HG02981 (cell line): ENCODE results near the gene TLL1.

Source experiments
- ATAC-seq: cut with Tn5 transposase; IDR thresholded peaks from one replicate; pipeline ENCODE4 v1.9.1; 2021; ENCODE audit warnings: mild to moderate bottlenecking, moderate library complexity; ENCODE audit not compliant: unreplicated experiment

The TLL1 gene

DNA sequence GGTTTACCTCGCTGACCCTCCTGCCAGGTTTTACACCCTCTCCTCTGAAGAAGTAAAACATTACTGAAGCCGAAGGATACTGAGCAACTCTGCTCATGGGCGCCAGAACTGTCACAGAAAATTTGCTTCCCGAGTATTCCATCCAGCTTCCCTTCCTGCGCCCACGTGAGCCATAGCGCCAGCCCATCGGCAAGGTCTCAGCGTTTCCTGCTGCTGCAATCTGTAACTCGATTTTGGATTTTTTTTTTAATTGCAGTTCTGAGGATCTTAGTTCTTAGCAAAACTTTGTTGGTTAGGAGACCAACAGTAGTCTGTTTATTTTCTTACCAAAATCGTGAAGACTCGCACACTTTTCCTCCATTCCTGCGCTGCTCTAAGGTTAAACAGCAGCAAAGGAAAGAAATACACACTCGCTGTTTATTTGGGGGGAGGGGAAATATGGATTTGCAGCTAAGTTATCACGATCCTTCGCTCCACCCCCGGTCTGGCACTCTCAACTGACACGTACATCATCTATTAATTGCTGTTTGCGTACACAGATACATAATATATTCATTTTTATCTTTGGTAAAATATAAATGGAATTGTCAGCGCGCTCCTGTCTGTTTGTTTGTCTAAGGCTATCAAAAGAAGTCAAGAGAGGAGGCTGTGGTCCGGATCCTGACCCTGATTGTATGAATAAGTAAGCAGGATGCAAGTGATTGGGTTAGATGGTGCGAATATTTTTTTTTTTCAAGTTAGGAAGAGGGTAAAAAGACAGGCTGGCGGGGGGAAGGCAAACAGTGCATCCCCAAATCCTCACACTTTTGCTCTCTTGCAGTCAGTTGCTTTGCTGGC lies at the start of gene TLL1:
Gene TLL1, plus strand, starts transcription at position 777 of the 837 bp plus-strand sequence. CDS start 668 bp downstream, outside the sequence.
- no peak for ATAC-seq

DNA sequence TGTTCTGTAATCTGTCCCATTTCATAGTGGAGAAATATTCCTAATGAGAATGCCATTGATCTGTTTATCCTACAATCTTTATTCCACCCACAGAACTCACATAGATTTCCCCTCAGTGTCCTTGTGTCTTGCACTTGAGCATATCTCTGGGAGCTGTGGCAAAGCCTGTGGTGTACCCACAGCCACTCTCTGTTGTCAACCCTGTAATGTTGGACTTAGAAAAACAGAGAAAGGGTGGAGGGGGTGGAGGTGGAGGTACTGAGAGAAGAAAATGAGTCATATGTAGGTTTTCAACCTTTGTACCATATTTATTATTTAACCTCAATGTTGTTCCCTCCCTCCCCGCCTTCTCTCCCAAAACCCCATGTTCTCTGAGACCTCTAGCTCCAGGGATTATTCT lies 46.9 kb upstream of the TLL1 start:
- ATAC-seq, result no peak

GRCh38 chr4:165827018-165827417 lies 46.0 kb upstream of the TLL1 start:
- ATAC-seq, result no peak

DNA sequence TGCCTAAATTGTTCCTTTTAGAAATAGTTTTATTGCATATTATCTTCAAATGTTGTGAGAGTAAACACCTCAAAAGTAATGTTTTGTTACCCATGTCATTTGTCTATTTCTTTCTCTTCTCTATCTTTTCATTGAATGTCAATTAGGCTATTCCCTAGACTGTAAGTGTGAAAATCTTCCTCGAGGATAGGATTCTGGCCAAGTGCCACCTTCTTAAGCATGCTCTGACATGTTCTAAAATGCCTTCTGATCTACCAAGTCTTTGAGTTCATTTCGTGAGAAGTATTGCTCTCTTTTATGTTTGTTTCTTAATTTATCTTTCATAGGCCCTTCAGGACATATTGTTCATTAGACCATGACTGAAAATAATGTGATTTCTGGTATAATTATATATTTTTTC lies 44.1 kb upstream of the TLL1 start:
- no peak for ATAC-seq

GRCh38 chr4:165834116-165834515 lies 38.9 kb upstream of the TLL1 start:
- no peak for ATAC-seq

- ATAC-seq, result no peak
Measured at GRCh38 chr4:165838575-165838974, 34.5 kb upstream of the TLL1 start.

DNA sequence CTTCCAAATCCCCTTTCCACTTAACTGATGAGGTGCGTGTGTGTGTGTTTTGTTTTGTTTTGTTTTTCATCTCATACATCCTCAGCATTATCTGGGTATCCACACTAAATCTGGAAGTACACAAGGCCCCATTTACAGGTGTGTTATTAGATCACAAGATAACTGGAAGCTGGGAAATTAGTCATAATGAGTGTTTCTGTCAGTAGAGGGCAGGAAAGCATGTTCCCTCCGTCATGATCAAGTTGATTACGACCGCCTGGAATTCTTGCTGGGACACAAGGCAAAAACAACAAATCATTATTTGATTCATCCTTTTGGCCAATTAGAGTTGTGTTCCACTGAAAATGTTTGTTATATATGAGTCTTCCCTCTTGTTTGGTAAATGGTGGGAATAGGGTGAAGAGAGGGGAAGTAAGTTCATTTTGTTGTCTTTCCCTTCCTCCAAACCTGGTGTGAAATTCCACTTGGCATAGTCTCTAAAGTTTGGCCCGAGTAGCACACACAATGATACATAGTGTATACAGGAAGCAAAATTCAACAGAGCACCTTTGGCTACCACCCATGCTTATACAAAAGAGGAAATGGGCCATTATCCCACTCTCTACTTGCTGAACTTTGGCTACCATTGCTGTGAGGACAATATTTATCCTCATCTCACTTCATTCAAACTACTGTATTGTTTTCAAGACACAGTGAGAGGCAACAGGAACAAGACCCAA lies 33.3 kb upstream of the TLL1 start:
- no peak for ATAC-seq

DNA sequence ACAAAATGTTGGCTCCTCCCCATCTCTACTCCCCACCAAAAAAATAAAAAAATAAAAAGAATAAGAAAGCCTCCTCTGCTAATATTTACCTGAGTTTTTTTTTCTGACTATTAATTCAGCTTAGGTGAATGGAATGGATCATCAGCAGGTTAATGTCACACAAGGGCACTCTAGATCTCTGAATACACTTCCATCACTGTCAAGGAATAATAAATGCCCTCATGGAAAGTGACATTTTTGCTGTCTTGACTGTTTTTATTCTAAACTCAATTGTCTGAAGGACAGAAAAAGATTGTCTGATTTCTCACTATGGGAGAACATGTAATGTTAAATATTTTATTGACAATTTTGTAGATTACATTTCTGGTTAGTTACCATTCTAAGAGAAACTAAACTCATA lies 30.4 kb upstream of the TLL1 start:
- ATAC-seq, result no peak

- ATAC-seq, result no peak
Measured at GRCh38 chr4:165844161-165844560, 28.9 kb upstream of the TLL1 start.

DNA sequence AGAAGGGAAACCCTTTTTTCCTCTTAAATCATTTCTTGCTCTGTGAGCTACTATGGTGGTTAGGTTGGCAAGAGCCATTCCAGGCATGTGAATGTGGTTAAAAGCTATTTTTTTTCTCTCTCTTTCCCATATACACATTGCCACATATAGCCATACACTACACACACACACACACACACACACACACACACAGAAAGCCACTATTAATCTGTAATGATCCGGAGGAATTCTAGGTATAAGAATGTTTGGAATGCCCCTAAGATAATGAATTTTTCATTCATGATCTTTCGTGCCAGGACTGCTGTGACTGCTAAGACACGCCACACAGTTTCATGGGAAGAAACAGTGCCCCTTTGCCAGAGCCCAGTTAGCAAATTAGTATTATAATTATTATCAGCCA lies 21.8 kb upstream of the TLL1 start:
- no peak for ATAC-seq

GRCh38 chr4:165855191-165855590 lies 17.8 kb upstream of the TLL1 start:
- ATAC-seq, result no peak

- no peak for ATAC-seq
Measured at GRCh38 chr4:165861363-165861762, 11.7 kb upstream of the TLL1 start.

DNA sequence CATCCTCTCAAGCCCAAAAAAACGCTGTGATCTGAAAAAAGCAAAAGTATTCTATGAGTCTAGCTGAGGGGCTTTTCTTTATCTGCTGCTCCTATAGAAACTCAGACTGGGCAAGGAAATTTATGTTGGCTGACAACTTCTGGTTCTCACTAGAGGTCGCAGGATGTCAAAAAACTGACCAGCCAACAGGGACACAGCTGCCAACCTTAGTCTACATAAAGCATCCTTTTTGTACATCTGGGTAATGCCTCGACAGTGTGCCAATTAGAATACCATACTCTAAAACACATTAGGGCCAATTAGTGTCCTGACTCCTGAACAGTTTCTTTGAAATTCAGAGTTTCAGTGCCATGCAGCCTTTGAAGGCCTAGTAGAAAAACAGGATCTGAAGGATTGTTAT lies 8.8 kb upstream of the TLL1 start:
- no peak for ATAC-seq

GRCh38 chr4:165866019-165866650 lies 6.9 kb upstream of the TLL1 start:
- ATAC-seq, result no peak

DNA sequence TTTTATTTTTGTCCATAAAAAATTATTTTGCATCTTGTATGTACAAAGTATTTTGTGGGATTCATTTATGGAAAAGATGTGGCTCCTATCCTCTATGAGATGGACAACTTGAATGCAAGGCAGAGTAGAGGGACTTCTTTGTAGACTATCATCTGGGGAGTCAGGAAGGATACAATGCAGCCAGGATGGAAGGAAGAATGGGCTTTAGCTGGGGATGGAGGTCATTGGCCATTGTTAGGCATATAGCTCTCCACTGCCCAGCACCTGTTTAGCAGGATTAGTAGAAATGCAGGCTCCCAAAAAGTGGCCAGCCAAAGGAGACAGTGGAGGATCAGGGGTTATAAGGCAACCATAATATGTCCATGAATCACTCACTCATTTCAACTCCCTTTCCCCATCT lies 5.1 kb upstream of the TLL1 start:
- ATAC-seq, result no peak

DNA sequence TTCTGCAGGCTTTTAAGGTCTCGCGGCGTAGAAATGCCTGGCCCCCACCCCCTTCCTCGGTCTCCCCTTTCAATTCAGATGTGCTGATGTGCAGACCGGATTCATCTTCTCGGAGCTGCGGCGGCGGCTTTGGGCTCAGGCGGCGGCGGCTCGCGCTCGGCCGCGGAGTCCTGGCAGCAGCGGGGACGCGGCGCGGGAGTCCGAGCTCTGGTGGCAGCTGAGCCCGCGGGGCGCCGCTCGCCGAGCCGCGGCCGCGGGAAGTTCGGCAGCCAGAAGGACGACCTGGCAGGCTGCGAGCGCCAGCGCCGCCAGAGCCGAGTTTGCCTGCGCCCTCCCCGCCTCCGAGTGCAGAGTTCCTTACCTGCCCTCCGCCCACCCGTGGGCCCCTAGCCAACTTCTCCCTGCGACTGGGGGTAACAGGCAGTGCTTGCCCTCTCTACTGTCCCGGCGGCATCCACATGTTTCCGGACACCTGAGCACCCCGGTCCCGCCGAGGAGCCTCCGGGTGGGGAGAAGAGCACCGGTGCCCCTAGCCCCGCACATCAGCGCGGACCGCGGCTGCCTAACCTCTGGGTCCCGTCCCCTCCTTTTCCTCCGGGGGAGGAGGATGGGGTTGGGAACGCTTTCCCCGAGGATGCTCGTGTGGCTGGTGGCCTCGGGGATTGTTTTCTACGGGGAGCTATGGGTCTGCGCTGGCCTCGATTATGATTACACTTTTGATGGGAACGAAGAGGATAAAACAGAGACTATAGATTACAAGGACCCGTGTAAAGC lies 448 bp downstream of the TLL1 start:
- no peak for ATAC-seq

DNA sequence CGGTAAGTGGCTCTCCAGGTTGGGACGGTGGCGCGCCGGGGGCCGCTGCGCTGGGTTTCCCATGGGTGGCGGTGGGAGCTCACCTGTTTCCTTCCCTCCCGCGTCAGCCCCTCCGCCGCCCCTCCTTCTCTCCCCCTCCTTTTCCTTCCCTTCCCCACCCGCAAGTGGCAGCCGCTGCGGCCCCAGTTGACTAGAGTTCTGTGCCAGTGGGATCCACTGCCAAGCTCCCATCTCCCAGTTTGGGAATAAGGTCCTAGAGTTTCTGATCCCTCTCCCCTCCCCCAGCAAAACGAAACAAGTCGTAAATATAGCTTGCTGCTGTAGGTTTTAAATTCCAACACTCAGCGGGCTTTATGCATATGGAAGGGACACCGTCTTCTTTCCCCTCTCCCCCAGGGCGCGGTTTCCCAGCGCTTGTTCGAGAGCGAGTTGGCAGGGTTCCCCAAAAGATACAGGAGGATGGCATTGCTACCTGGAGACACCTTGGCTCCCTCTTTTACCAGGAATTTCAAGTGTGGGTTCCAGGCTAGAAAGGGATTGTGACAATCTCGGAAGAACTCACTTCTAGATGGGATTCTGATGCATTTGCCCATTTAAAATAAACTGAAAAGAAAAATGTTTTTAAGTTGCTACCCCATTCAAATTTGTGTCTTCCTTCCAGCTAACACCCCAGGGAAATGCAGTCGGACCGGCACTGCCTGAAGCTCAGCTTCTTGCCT lies 1.2 kb downstream of the TLL1 start:
- ATAC-seq, result no peak

- ATAC-seq, result no peak
Measured at GRCh38 chr4:165874791-165875371, 1.8 kb downstream of the TLL1 start.

GRCh38 chr4:165875446-165875845 lies 2.4 kb downstream of the TLL1 start:
- no peak for ATAC-seq

DNA sequence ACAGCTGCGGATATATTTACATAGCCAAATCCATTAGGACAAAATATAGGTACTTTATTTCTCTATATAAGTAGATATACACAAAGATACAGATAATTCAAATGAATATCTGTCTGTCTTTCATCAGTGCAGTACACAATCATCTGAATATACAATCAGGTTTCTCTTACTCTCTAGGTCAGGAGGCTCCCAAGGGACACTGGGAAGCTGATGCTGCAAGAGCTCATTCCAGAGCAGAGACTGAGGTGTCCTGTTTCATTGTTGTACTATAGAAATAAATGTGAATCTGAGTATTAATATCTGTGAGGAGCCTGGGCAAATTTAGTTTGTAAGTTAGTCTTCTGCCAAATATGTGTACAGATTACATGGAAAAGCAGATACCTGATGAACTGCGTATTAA lies 4.2 kb downstream of the TLL1 start:
- ATAC-seq, result no peak
